Colonic mucosa (tissue), 4 donors: ENCODE data around the gene DZANK1. TPM values are rescaled to one million over a fixed set of nuclear protein-coding genes. Genes with fewer than 3 reads are reported as not detected.
"Not testable (repeated sequence)": the region's sequence is repeated elsewhere in the genome, so short reads cannot be mapped to it uniquely, and the experiment has no call there.

ENCODE experiments used
- DNase-seq: peaks from one replicate; pipeline ENCODE4 v3.0.0-alpha.2; 2020
- H3K27ac ChIP-seq: fragments of 200-600 bp; one replicate; pipeline ENCODE4 v1.8.0; 2021
- H3K27me3 ChIP-seq: fragments of 200-600 bp; one replicate; pipeline ENCODE4 v1.8.0; 2021
- H3K36me3 ChIP-seq: fragments of 200-600 bp; one replicate; pipeline ENCODE4 v1.8.0; 2021
- H3K4me1 ChIP-seq: fragments of 200-600 bp; one replicate; pipeline ENCODE4 v1.8.0; 2021; ENCODE audit warnings: mild to moderate bottlenecking
- H3K4me3 ChIP-seq: fragments of 200-600 bp; one replicate; pipeline ENCODE4 v1.8.0; 2021
- H3K9ac ChIP-seq, 2 donors: one replicate each; pipeline ENCODE4 v1.7.0; 2013; ENCODE audit warnings: control low read depth in 2 of 2, low read depth in 2 of 2, low read length in 2 of 2
- H3K9me3 ChIP-seq: fragments of 200-600 bp; one replicate; pipeline ENCODE4 v1.8.0; 2021
- CTCF ChIP-seq: fragments of 200-600 bp; IDR thresholded peaks from one replicate; pipeline ENCODE4 v1.8.0; 2022; ENCODE audit warnings: antibody characterized with exemption, mild to moderate bottlenecking
- intact Hi-C: fragments of 100-400 bp; cut with DNase I; formaldehyde crosslinking; loops from one replicate; pipeline ENCODE4 v1.14.1; 2022
- total RNA-seq, 2 donors: library from RNA; stranded (reverse); fragmentation: NEBNext Ultra II Directional in 1 of 2; extraction: Animal tissue kit (Norgen Biotek cat#: 25700) in 1 of 2; gene quantifications; one replicate each; pipeline ENCODE4 v1.2.1, GENCODE V29; 2021
- donor health status: healthy.
- donor health status: DM: no; HTN: no; CAD: no.
- donor health status: DM: no; HTN: no; CAD: no.

Gene DZANK1
- total RNA-seq, 2 donors from 2014 or later: 1.2 to 1.4 TPM

GRCh38 chr20:18380908-18381529, 85.8 kb downstream of the DZANK1 start:
- Histone ChIP-seq H3K27me3 (no peaks in the 10 kb centered on the region), H3K9ac (no peak overlapping the region), H3K27ac (no peak overlapping the region), H3K36me3 (no peaks in the 10 kb centered on the region), H3K4me1 (no peaks in the 10 kb centered on the region), H3K4me3 (no peak overlapping the region), H3K9me3 (no peaks in the 10 kb centered on the region)
- no peak for TF ChIP-seq CTCF
- no peak for DNase-seq
- intact Hi-C loops: no loop called here

GRCh38 chr20:18377896-18378481, 88.8 kb downstream of the DZANK1 start:
- Histone ChIP-seq H3K27ac (no peak overlapping the region), H3K27me3 (no peaks in the 10 kb centered on the region), H3K4me1 (no peaks in the 10 kb centered on the region), H3K36me3 (no peaks in the 10 kb centered on the region), H3K9ac (no peak overlapping the region), H3K9me3 (no peaks in the 10 kb centered on the region), H3K4me3 (no peak overlapping the region)
- DNase-seq: no peak
- intact Hi-C loops: no loop called here
- no peak for TF ChIP-seq CTCF

GRCh38 chr20:18375551-18375950, 91.3 kb downstream of the DZANK1 start:
- H3K4me3 ChIP-seq, H3K27ac ChIP-seq, intact Hi-C loops, H3K4me1 ChIP-seq, H3K9ac ChIP-seq, H3K9me3 ChIP-seq, H3K27me3 ChIP-seq, DNase-seq, H3K36me3 ChIP-seq: not testable (repeated sequence)

GRCh38 chr20:18372296-18372695, 94.5 kb downstream of the DZANK1 start:
- Histone ChIP-seq H3K27me3 (no peaks in the 10 kb centered on the region), H3K27ac (no peak overlapping the region), H3K9me3 (no peaks in the 10 kb centered on the region), H3K36me3 (no peaks in the 10 kb centered on the region), H3K9ac (no peak overlapping the region), H3K4me3 (no peak overlapping the region), H3K4me1 (no peaks in the 10 kb centered on the region)
- no peak for TF ChIP-seq CTCF
- intact Hi-C loops: no loop called here
- DNase-seq: no peak

GRCh38 chr20:18364768-18365167, 102.1 kb downstream of the DZANK1 start:
- no peak overlapping the region for H3K27ac ChIP-seq
- no peaks in the 10 kb centered on the region for H3K4me1 ChIP-seq
- DNase-seq: no peak
- H3K4me3 ChIP-seq: no peak overlapping the region
- intact Hi-C loops: no loop called here
- TF ChIP-seq CTCF: no peak
- H3K27me3 ChIP-seq: no peaks in the 10 kb centered on the region
- H3K9me3 ChIP-seq: no peaks in the 10 kb centered on the region
- no peaks in the 10 kb centered on the region for H3K36me3 ChIP-seq
- H3K9ac ChIP-seq: no peak overlapping the region

- Histone ChIP-seq H3K9ac (no peak overlapping the region), H3K4me1 (no peaks in the 10 kb centered on the region), H3K36me3 (no peaks in the 10 kb centered on the region), H3K27me3 (no peaks in the 10 kb centered on the region), H3K9me3 (no peaks in the 10 kb centered on the region), H3K4me3 (no peak overlapping the region), H3K27ac (no peak overlapping the region)
- DNase-seq: no peak
- no peak for TF ChIP-seq CTCF
- intact Hi-C loops: no loop called here
These were observed 103.1 kb downstream of the DZANK1 start for GRCh38 chr20:18363708-18364107.
